HG03521 (cell line): Measurements from ENCODE around the gene LTK.

Source experiments
- ATAC-seq: cut with Tn5 transposase; IDR thresholded peaks from one replicate; pipeline ENCODE4 v1.9.1; 2021; ENCODE audit warnings: mild to moderate bottlenecking, moderate library complexity; ENCODE audit not compliant: unreplicated experiment

The LTK gene

GRCh38 chr15:41499109-41499851 is 14.3 kb downstream of the LTK start:
- ATAC-seq = no peak

- no peak for ATAC-seq
Observed at GRCh38 chr15:41498657-41499056, 15.0 kb downstream of the LTK start.

GRCh38 chr15:41495736-41496599 is 17.7 kb downstream of the LTK start:
- ATAC-seq = no peak

- no peak for ATAC-seq
Observed at GRCh38 chr15:41494922-41495735, 18.5 kb downstream of the LTK start.

- peak; percentile 3 for ATAC-seq
Observed at GRCh38 chr15:41494190-41494921, 19.3 kb downstream of the LTK start.

GRCh38 chr15:41493902-41494189 is 19.8 kb downstream of the LTK start:
- ATAC-seq = no peak

- ATAC-seq = peak; percentile 70
Observed at GRCh38 chr15:41493205-41493901, 20.3 kb downstream of the LTK start, which contains the start of gene ITPKA. TSS of gene ITPKA (plus strand) at chr15:41493874. CDS start at chr15:41493928, 54 bp downstream.

GRCh38 chr15:41492597-41493204 is 20.9 kb downstream of the LTK start:
- ATAC-seq = no peak

GRCh38 chr15:41491889-41492288 is 21.7 kb downstream of the LTK start:
- no peak for ATAC-seq

GRCh38 chr15:41490355-41490754 is 23.3 kb downstream of the LTK start:
- ATAC-seq = no peak

- ATAC-seq = no peak
Observed at GRCh38 chr15:41489641-41490040, 24.0 kb downstream of the LTK start.

- no peak for ATAC-seq
Observed at GRCh38 chr15:41487802-41488201, 25.8 kb downstream of the LTK start.

GRCh38 chr15:41487381-41487780 is 26.2 kb downstream of the LTK start:
- ATAC-seq = no peak

GRCh38 chr15:41486286-41486685 is 27.3 kb downstream of the LTK start:
- no peak for ATAC-seq

GRCh38 chr15:41484937-41485625 is 28.5 kb downstream of the LTK start:
- no peak for ATAC-seq

- ATAC-seq = no peak
Observed at GRCh38 chr15:41483519-41483918, 30.1 kb downstream of the LTK start.

GRCh38 chr15:41483115-41483514 is 30.5 kb downstream of the LTK start:
- peak; percentile 49 for ATAC-seq

- ATAC-seq = no peak
Observed at GRCh38 chr15:41482110-41482877, 31.3 kb downstream of the LTK start.
